ENCODE results near the gene CYP1B1. TPM values are rescaled to one million over a fixed set of nuclear protein-coding genes. Genes with fewer than 3 reads are reported as not detected.

Gene CYP1B1
- total RNA-seq, 4 donors from 2014 or later, result 10.4 to 42.2 (median 18.4) TPM

DNA sequence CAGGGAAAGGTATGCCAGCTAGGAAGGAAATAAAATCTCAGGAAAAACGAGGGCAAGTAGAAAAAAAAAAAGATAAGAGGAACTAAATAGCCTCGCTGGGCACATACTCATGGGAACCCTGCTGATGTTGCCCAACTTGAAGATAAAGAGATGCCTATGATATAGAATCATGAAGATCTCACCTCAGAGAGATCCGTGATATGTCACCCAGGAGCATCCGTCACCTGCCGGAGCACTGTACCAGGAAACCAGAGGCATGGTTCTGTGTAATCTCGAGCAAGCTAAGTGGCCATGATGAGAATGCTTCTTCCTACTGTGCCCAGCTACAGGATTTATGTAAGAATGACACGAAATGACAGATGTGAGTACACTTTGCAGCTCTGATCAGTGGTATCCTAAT, 40.0 kb downstream of the CYP1B1 start:
- no peak for DNase-seq
- 86 to 89% methylated on average over 7 of the region's 7 CpGs for WGBS, 2 donors
- H3K27ac ChIP-seq, result no peak overlapping the region
- TF ChIP-seq, protein P1, sequence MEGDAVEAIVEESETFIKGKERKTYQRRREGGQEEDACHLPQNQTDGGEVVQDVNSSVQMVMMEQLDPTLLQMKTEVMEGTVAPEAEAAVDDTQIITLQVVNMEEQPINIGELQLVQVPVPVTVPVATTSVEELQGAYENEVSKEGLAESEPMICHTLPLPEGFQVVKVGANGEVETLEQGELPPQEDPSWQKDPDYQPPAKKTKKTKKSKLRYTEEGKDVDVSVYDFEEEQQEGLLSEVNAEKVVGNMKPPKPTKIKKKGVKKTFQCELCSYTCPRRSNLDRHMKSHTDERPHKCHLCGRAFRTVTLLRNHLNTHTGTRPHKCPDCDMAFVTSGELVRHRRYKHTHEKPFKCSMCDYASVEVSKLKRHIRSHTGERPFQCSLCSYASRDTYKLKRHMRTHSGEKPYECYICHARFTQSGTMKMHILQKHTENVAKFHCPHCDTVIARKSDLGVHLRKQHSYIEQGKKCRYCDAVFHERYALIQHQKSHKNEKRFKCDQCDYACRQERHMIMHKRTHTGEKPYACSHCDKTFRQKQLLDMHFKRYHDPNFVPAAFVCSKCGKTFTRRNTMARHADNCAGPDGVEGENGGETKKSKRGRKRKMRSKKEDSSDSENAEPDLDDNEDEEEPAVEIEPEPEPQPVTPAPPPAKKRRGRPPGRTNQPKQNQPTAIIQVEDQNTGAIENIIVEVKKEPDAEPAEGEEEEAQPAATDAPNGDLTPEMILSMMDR (IDR thresholded peaks at IDR 0.05), result no peak
- no peak for TF ChIP-seq POLR2A (IDR thresholded peaks at IDR 0.05)
- intact Hi-C loops (cut with DNase I), result no loop called here
- H3K27me3 ChIP-seq, result no peaks in the 10 kb centered on the region
- H3K4me3 ChIP-seq (replicated peaks in 1 of 3), result no peak overlapping the region
- no peaks in the 10 kb centered on the region for H3K36me3 ChIP-seq
- H3K4me1 ChIP-seq, result peaks cover 6 to 11% of the 10 kb centered on the region in 2 donors
- H3K9me3 ChIP-seq, result no peaks in the 10 kb centered on the region

DNA sequence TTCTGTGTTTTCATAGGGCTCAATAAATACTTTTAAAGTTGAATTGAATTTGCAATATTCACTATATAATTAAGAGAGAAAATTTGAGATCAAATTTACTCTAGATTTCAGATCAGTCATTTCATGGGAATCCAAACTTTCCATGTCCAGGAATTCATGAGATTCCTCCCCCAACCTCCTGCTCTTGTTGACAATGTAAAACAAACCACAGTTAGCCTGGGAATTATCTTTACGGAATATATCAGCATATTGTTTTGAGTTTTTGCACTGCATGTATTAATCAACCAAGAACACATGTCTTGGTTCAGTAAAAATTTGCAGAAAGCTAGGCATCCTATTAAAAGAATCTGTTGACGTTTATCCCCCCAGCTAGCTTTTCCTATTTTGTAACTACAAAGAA, 42.3 kb downstream of the CYP1B1 start:
- Histone ChIP-seq H3K27ac (no peak overlapping the region), H3K4me1 (peaks cover 6 to 10% of the 10 kb centered on the region in 2 donors), H3K36me3 (no peaks in the 10 kb centered on the region), H3K27me3 (no peaks in the 10 kb centered on the region), H3K9me3 (no peaks in the 10 kb centered on the region), H3K4me3 (replicated peaks in 1 of 3) (no peak overlapping the region)
- no peak for DNase-seq
- TF ChIP-seq POLR2A (IDR thresholded peaks at IDR 0.05), result no peak
- TF ChIP-seq, protein P1 (IDR thresholded peaks at IDR 0.05), result no peak
- intact Hi-C loops (cut with DNase I), result no loop called here
- 44 to 77% methylated on average over 2 of the region's 2 CpGs for WGBS, 2 donors

DNA sequence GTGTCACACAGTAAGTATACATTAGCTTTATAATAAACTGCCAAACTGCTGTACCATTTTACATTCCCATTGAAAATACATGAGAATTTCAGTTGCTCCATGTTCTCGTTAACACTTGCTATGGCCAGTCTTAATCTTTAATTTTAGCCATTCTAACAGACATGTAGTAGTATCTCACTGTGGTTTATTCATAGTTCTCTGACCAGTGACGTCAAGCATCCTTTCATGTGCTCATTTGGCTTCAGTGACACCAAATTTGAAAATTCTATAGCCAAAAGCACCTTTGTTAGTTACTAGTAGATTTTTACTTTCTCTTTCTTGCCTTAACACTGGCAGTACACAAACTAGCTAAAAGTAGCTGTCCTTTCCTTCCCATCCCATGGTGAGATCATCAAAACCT, 43.0 kb downstream of the CYP1B1 start:
- H3K36me3 ChIP-seq, result no peaks in the 10 kb centered on the region
- no peaks in the 10 kb centered on the region for H3K9me3 ChIP-seq
- intact Hi-C loops (cut with DNase I), result no loop called here
- no peak for DNase-seq
- peaks cover 0 to 3% of the 10 kb centered on the region in 2 donors for H3K4me1 ChIP-seq
- no peak for TF ChIP-seq POLR2A (IDR thresholded peaks at IDR 0.05)
- TF ChIP-seq, protein P1 (IDR thresholded peaks at IDR 0.05), result no peak
- no peaks in the 10 kb centered on the region for H3K27me3 ChIP-seq
- no peak overlapping the region for H3K27ac ChIP-seq
- H3K4me3 ChIP-seq (replicated peaks in 1 of 3), result no peak overlapping the region
- WGBS, 2 donors, result 89 to 98% methylated on average over 2 of the region's 2 CpGs

DNA sequence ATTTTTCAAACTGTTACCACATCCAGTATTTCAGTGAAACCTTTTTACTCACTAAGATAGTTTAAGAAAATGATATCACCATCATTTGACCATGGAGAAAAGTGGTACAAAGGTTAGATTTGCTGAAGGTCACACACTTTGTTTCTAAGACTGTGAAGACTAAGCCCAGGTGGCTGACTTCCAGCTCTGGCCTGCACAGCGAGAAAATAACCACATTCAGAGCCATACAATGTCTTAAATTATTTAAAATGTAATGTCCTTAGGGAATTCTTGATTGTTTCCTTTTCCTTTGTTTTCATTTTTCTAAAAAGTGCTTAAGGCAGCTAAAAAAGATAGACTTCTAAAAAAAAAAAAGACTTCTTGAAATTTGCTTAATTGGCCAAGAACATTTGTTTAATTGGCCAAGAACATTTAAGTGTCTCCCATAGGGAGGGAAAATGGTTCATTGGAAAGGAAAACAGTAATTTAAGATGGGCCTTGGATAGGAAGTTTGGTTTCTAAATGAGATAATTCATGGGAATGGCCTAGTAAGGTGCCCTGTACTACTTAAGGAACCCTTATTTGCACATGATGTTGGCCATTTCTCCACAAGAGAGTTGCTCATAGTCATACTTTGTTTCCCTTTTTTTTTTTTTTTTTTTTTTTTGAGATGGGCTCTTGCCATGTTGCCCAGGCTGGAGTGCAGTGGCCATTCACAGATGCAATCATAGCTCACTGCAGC, 45.2 kb downstream of the CYP1B1 start:
- 64 to 76% methylated on average over 1 of the region's 1 CpG for WGBS, 2 donors
- TF ChIP-seq, protein P1 (IDR thresholded peaks at IDR 0.05), result no peak
- TF ChIP-seq POLR2A (IDR thresholded peaks at IDR 0.05), result no peak
- Histone ChIP-seq H3K4me1 (no peaks in the 10 kb centered on the region), H3K4me3 (replicated peaks in 1 of 3) (no peak overlapping the region), H3K27me3 (no peaks in the 10 kb centered on the region), H3K9me3 (no peaks in the 10 kb centered on the region), H3K36me3 (no peaks in the 10 kb centered on the region), H3K27ac (no peak overlapping the region)
- DNase-seq, result no peak
- intact Hi-C loops (cut with DNase I), result no loop called here

DNA sequence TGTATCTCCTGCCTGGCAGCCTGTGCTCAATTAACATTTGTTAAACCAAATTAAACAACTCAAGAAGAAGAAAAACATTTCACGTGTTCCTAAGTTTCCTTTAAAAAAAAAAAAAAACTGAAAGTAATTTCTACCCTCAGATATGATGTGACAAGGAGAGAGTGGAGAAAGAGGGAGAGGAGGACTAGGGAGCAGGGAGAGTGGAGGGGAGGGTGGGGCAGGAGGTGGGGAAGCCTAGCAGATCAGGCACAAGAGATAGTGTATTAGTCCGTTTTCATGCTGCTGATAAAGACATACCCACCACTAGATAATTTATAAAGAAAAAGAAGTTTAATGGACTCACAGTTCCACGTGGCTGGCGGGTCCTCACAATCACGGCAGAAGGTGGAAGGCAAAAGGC, 46.4 kb downstream of the CYP1B1 start:
- Histone ChIP-seq H3K27ac (no peak overlapping the region), H3K9me3 (no peaks in the 10 kb centered on the region), H3K4me1 (no peaks in the 10 kb centered on the region), H3K27me3 (no peaks in the 10 kb centered on the region), H3K4me3 (replicated peaks in 1 of 3) (no peak overlapping the region), H3K36me3 (no peaks in the 10 kb centered on the region)
- TF ChIP-seq, protein P1 (IDR thresholded peaks at IDR 0.05), result no peak
- TF ChIP-seq POLR2A (IDR thresholded peaks at IDR 0.05), result no peak
- intact Hi-C loops (cut with DNase I), result no loop called here
- WGBS, 2 donors, result 90 to 96% methylated on average over 5 of the region's 5 CpGs
- no peak for DNase-seq

Measured in thyroid gland (tissue), 4 donors.